Sigmoid colon (tissue), 4 donors: ENCODE results near the gene ZP2.

Source experiments
- EP300 ChIP-seq, 4 donors: sonication (generic); formaldehyde crosslinking; IDR thresholded peaks; one replicate each; pipeline ENCODE4 v1.6.1; 2017; ENCODE audit warnings: antibody characterized with exemption in 4 of 4
- POLR2A ChIP-seq, 2 donors: fragments of 450-650 bp; IDR thresholded peaks; one replicate each; pipeline ENCODE4 v1.6.1; 2016; ENCODE audit warnings: antibody characterized with exemption in 2 of 2, mild to moderate bottlenecking in 2 of 2, moderate library complexity in 2 of 2
- POLR2AphosphoS5 ChIP-seq, 4 donors: sonication (generic); formaldehyde crosslinking; IDR thresholded peaks; one replicate each; pipeline ENCODE4 v1.6.1; 2017; ENCODE audit warnings: antibody characterized with exemption in 4 of 4
- TF ChIP-seq, protein P1 (sequence below), 4 experiments: fragments of 450-650 bp in 3 of 4; fragments of 200-600 bp in 1 of 4; IDR thresholded peaks; one replicate each; pipeline ENCODE4 v1.5.1; 2016 to 2019; ENCODE audit warnings: antibody characterized with exemption in 4 of 4, mild to moderate bottlenecking in 3 of 4, moderate library complexity in 2 of 4

DNA sequence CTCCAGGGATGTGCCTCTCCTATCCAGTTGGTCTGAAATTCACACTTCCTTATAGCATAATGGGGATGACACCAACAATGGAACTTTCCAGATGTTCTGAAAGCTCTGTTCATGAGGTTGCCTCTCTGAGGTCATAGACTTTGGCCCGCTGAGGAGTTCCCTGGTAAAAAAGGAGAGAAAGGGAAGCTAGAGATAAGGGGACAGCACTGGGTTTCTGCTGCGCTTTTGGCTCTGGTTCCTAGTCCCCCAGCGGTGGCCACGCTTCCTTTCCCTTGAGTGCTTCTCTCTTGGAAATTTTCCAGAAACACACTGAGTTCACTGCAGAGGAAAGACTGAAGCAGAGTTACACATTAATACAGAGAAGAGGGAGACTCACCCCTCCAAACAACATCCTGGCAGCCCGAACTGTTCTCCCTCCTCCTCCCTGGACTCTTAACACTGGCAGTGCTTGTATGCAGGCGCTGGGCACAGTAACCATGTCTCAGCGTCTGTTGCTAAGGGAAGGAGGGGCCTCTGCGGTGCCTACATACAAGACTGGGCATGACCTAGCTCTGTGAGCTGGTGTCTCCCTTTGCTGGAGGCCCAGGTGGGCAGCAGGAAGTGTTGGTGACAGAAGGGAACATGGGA is 60.9 kb downstream of the ZP2 start, which contains the start of gene DNAH3:
- TF ChIP-seq, protein P1, sequence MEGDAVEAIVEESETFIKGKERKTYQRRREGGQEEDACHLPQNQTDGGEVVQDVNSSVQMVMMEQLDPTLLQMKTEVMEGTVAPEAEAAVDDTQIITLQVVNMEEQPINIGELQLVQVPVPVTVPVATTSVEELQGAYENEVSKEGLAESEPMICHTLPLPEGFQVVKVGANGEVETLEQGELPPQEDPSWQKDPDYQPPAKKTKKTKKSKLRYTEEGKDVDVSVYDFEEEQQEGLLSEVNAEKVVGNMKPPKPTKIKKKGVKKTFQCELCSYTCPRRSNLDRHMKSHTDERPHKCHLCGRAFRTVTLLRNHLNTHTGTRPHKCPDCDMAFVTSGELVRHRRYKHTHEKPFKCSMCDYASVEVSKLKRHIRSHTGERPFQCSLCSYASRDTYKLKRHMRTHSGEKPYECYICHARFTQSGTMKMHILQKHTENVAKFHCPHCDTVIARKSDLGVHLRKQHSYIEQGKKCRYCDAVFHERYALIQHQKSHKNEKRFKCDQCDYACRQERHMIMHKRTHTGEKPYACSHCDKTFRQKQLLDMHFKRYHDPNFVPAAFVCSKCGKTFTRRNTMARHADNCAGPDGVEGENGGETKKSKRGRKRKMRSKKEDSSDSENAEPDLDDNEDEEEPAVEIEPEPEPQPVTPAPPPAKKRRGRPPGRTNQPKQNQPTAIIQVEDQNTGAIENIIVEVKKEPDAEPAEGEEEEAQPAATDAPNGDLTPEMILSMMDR (IDR thresholded peaks at IDR 0.05) = no peak
- TF ChIP-seq POLR2AphosphoS5 (IDR thresholded peaks at IDR 0.05) (no peak), EP300 (IDR thresholded peaks at IDR 0.05) (no peak), POLR2A (IDR thresholded peaks at IDR 0.05) (no peak)
